Measurements from ENCODE around the gene TOPBP1. TPM values are rescaled to one million over a fixed set of nuclear protein-coding genes. Genes with fewer than 3 reads are reported as not detected.

The TOPBP1 gene
- total RNA-seq, 1 donor from 2014 or later = 22.3 TPM

- Mint-ChIP-seq H3K27me3 (ENCODE audit: unreplicated experiment) (peaks cover 35% of the 10 kb centered on the region), H3K36me3 (ENCODE audit: unreplicated experiment) (no peaks in the 10 kb centered on the region), H3K4me1 (ENCODE audit: unreplicated experiment) (no peaks in the 10 kb centered on the region), H3K9me3 (ENCODE audit: unreplicated experiment) (peaks cover 3% of the 10 kb centered on the region), H3K4me3 (ENCODE audit: unreplicated experiment) (no peak overlapping the region), H3K27ac (ENCODE audit: unreplicated experiment) (no peak overlapping the region)
- TF ChIP-seq CTCF (IDR thresholded peaks at IDR 0.05) = no peak
- no peak for DNase-seq (ENCODE audit: extremely low spot score, unreplicated experiment)
Measured at GRCh38 chr3:133701435-133702358, 40.0 kb upstream of the TOPBP1 start.

- H3K36me3 Mint-ChIP-seq (ENCODE audit: unreplicated experiment) = no peaks in the 10 kb centered on the region
- DNase-seq (ENCODE audit: extremely low spot score, unreplicated experiment) = no peak
- H3K27ac Mint-ChIP-seq (ENCODE audit: unreplicated experiment) = no peak overlapping the region
- H3K9me3 Mint-ChIP-seq (ENCODE audit: unreplicated experiment) = peaks cover 3% of the 10 kb centered on the region
- H3K4me3 Mint-ChIP-seq (ENCODE audit: unreplicated experiment) = no peak overlapping the region
- peaks cover 26% of the 10 kb centered on the region for H3K27me3 Mint-ChIP-seq (ENCODE audit: unreplicated experiment)
- no peak for TF ChIP-seq CTCF (IDR thresholded peaks at IDR 0.05)
- no peaks in the 10 kb centered on the region for H3K4me1 Mint-ChIP-seq (ENCODE audit: unreplicated experiment)
Measured at GRCh38 chr3:133700351-133700750, 38.6 kb upstream of the TOPBP1 start.

GRCh38 chr3:133699903-133700302 lies 38.2 kb upstream of the TOPBP1 start:
- H3K9me3 Mint-ChIP-seq (ENCODE audit: unreplicated experiment) = peaks cover 3% of the 10 kb centered on the region
- H3K27me3 Mint-ChIP-seq (ENCODE audit: unreplicated experiment) = peaks cover 23% of the 10 kb centered on the region
- DNase-seq (ENCODE audit: extremely low spot score, unreplicated experiment) = no peak
- no peak overlapping the region for H3K4me3 Mint-ChIP-seq (ENCODE audit: unreplicated experiment)
- no peak overlapping the region for H3K27ac Mint-ChIP-seq (ENCODE audit: unreplicated experiment)
- no peak for TF ChIP-seq CTCF (IDR thresholded peaks at IDR 0.05)
- no peaks in the 10 kb centered on the region for H3K4me1 Mint-ChIP-seq (ENCODE audit: unreplicated experiment)
- no peaks in the 10 kb centered on the region for H3K36me3 Mint-ChIP-seq (ENCODE audit: unreplicated experiment)

- Mint-ChIP-seq H3K9me3 (ENCODE audit: unreplicated experiment) (peaks cover 3% of the 10 kb centered on the region), H3K36me3 (ENCODE audit: unreplicated experiment) (no peaks in the 10 kb centered on the region), H3K27ac (ENCODE audit: unreplicated experiment) (no peak overlapping the region), H3K4me3 (ENCODE audit: unreplicated experiment) (no peak overlapping the region), H3K4me1 (ENCODE audit: unreplicated experiment) (no peaks in the 10 kb centered on the region), H3K27me3 (ENCODE audit: unreplicated experiment) (peaks cover 23% of the 10 kb centered on the region)
- no peak for DNase-seq (ENCODE audit: extremely low spot score, unreplicated experiment)
- no peak for TF ChIP-seq CTCF (IDR thresholded peaks at IDR 0.05)
Measured at GRCh38 chr3:133699467-133699866, 37.7 kb upstream of the TOPBP1 start.

GRCh38 chr3:133697960-133698359 lies 36.2 kb upstream of the TOPBP1 start:
- H3K4me1 Mint-ChIP-seq (ENCODE audit: unreplicated experiment) = no peaks in the 10 kb centered on the region
- H3K27ac Mint-ChIP-seq (ENCODE audit: unreplicated experiment) = no peak overlapping the region
- H3K4me3 Mint-ChIP-seq (ENCODE audit: unreplicated experiment) = no peak overlapping the region
- H3K36me3 Mint-ChIP-seq (ENCODE audit: unreplicated experiment) = no peaks in the 10 kb centered on the region
- no peak for TF ChIP-seq CTCF (IDR thresholded peaks at IDR 0.05)
- H3K9me3 Mint-ChIP-seq (ENCODE audit: unreplicated experiment) = peaks cover 3% of the 10 kb centered on the region
- peaks cover 11% of the 10 kb centered on the region for H3K27me3 Mint-ChIP-seq (ENCODE audit: unreplicated experiment)
- no peak for DNase-seq (ENCODE audit: extremely low spot score, unreplicated experiment)
